OCI-LY1 (cell line): Measurements from ENCODE around the gene KBTBD12.

Source experiments
- H2AFZ ChIP-seq: fragments of 200-600 bp; sonication (generic), shearing (Covaris generic); 2 replicates; pipeline ENCODE4 v1.6.0; 2014; ENCODE audit warnings: antibody characterized with exemption, mild to moderate bottlenecking, low read length
- H3F3A ChIP-seq: fragments of 200-600 bp; sonication (generic), shearing (Covaris generic); 2 replicates; pipeline ENCODE4 v1.6.0; 2014; ENCODE audit warnings: mild to moderate bottlenecking, antibody characterized with exemption, low read length, moderate library complexity; ENCODE audit not compliant: insufficient read depth
- H3K27ac ChIP-seq: fragments of 200-600 bp; sonication (generic); 2 replicates; pipeline ENCODE4 v1.5.1; 2014; ENCODE audit warnings: low read length, mixed run types, mild to moderate bottlenecking, low read depth; ENCODE audit not compliant: poor library complexity, severe bottlenecking
- H3K27me3 ChIP-seq: fragments of 200-600 bp; sonication (generic); 2 replicates; pipeline ENCODE4 v1.6.0; 2014; ENCODE audit warnings: antibody characterized with exemption, mild to moderate bottlenecking, low read length, moderate library complexity; ENCODE audit not compliant: insufficient read depth
- H3K36me3 ChIP-seq: fragments of 200-600 bp; sonication (generic); 2 replicates; pipeline ENCODE4 v1.6.1; 2014; ENCODE audit warnings: mild to moderate bottlenecking, antibody characterized with exemption, low read length, moderate library complexity, mixed read lengths; ENCODE audit not compliant: insufficient read depth
- H3K4me1 ChIP-seq: fragments of 200-600 bp; sonication (generic); 2 replicates; pipeline ENCODE4 v1.5.1; 2014; ENCODE audit warnings: mild to moderate bottlenecking, low read length, moderate library complexity; ENCODE audit not compliant: insufficient read depth, severe bottlenecking
- H3K4me2 ChIP-seq: fragments of 200-600 bp; sonication (generic), shearing (Covaris generic); 2 replicates; pipeline ENCODE4 v1.6.1; 2014; ENCODE audit warnings: low read length
- H3K4me3 ChIP-seq: fragments of 200-600 bp; sonication (generic); 2 replicates; pipeline ENCODE4 v1.5.1; 2014; ENCODE audit warnings: low read length, low read depth, mild to moderate bottlenecking, mixed read lengths; ENCODE audit not compliant: poor library complexity, severe bottlenecking
- H3K79me2 ChIP-seq: fragments of 200-600 bp; shearing (Covaris generic); 2 replicates; pipeline ENCODE4 v1.6.1; 2016; ENCODE audit warnings: mixed run types, low read length, mixed read lengths; ENCODE audit not compliant: insufficient read depth
- H3K9ac ChIP-seq: fragments of 200-600 bp; sonication (generic), shearing (Covaris generic); 2 replicates; pipeline ENCODE4 v1.6.1; 2014; ENCODE audit warnings: mild to moderate bottlenecking, low read length, mixed read lengths
- H3K9me2 ChIP-seq: fragments of 200-600 bp; sonication (generic), shearing (Covaris generic); 2 replicates; pipeline ENCODE4 v1.6.1; 2014; ENCODE audit warnings: low read depth, mild to moderate bottlenecking, low read length, mixed read lengths
- H3K9me3 ChIP-seq: fragments of 200-600 bp; shearing (Covaris generic); 2 replicates; pipeline ENCODE4 v1.6.1; 2014; ENCODE audit warnings: low read length, mixed read lengths
- H4K20me1 ChIP-seq: fragments of 200-600 bp; sonication (generic), shearing (Covaris generic); 2 replicates; pipeline ENCODE4 v1.6.0; 2016; ENCODE audit warnings: mild to moderate bottlenecking, low read length; ENCODE audit not compliant: insufficient read depth
- EZH2 ChIP-seq: fragments of 200-600 bp; sonication (generic), shearing (Covaris generic); IDR thresholded peaks from 2 replicates; pipeline ENCODE4 v1.8.0; 2017; ENCODE audit warnings: borderline replicate concordance, mixed run types, mild to moderate bottlenecking, antibody characterized with exemption, low read length, moderate library complexity, mixed read lengths
- TF ChIP-seq, protein P1 (sequence below): fragments of 200-600 bp; sonication (generic), shearing (Covaris generic); IDR thresholded peaks from 2 replicates; pipeline ENCODE4 v1.5.1; 2017; ENCODE audit warnings: mild to moderate bottlenecking, antibody characterized with exemption, low read length, moderate library complexity, mixed read lengths

KBTBD12 gene

DNA sequence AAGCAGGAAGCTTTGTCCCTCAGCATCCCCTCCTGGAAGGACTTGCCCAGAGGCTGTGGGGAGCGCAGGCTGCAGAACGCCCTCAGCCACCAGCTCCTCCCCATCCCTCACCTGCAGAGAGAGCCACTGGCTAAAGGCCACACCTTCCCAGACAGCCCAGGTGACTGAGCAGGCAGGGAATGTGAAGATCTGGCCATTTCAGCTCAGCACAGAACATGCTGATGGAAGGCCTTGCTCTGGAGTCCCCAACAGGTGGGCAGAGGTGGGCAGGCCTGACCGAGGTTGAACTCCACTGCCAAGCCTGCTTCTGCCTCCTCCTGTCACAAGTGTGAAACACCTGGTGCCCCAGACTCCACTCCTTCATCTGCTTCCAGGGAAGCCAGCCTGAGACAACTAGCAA, 86.5 kb downstream of the KBTBD12 start:
- no peaks in the 10 kb centered on the region; the same call in 1 of the 2 replicates for H3K27me3 ChIP-seq
- TF ChIP-seq, protein P1, sequence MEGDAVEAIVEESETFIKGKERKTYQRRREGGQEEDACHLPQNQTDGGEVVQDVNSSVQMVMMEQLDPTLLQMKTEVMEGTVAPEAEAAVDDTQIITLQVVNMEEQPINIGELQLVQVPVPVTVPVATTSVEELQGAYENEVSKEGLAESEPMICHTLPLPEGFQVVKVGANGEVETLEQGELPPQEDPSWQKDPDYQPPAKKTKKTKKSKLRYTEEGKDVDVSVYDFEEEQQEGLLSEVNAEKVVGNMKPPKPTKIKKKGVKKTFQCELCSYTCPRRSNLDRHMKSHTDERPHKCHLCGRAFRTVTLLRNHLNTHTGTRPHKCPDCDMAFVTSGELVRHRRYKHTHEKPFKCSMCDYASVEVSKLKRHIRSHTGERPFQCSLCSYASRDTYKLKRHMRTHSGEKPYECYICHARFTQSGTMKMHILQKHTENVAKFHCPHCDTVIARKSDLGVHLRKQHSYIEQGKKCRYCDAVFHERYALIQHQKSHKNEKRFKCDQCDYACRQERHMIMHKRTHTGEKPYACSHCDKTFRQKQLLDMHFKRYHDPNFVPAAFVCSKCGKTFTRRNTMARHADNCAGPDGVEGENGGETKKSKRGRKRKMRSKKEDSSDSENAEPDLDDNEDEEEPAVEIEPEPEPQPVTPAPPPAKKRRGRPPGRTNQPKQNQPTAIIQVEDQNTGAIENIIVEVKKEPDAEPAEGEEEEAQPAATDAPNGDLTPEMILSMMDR: no peak
- TF ChIP-seq EZH2: no peak
- H3F3A ChIP-seq: no peaks in the 10 kb centered on the region
- H3K9me3 ChIP-seq: no peaks in the 10 kb centered on the region
- H3K4me2 ChIP-seq: no peak overlapping the region
- H2AFZ ChIP-seq: no peak overlapping the region
- no peaks in the 10 kb centered on the region for H3K9me2 ChIP-seq
- no peak overlapping the region for H3K9ac ChIP-seq
- no peak overlapping the region for H3K4me3 ChIP-seq
- H3K4me1 ChIP-seq: no peaks in the 10 kb centered on the region
- H3K79me2 ChIP-seq: no peaks in the 10 kb centered on the region
- no peaks in the 10 kb centered on the region for H4K20me1 ChIP-seq
- H3K36me3 ChIP-seq: no peaks in the 10 kb centered on the region
- no peak overlapping the region for H3K27ac ChIP-seq

DNA sequence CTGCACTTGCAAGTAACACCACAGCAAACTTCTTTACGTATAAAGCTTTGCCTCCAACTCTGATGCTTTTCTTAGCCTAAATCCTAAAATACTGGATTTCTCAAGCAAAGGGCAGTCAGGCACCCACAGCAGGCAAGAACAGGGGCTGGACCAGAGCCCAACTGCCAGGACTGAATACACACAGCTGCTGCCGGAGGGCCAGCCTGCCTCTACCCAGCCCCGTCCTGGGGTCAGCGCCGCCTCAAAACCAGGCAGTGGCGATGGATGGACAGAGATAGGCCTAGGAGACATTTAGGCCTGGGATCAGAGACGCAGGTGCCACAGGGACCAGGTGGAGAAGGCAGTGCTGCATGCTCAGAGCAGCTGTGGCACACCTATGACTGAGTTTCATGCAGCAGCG, 89.6 kb downstream of the KBTBD12 start:
- H3K79me2 ChIP-seq: no peaks in the 10 kb centered on the region
- no peaks in the 10 kb centered on the region for H4K20me1 ChIP-seq
- H2AFZ ChIP-seq: no peak overlapping the region
- H3K27me3 ChIP-seq: no peaks in the 10 kb centered on the region; the same call in 1 of the 2 replicates
- no peaks in the 10 kb centered on the region for H3K36me3 ChIP-seq
- no peak overlapping the region for H3K9ac ChIP-seq
- H3K4me2 ChIP-seq: no peak overlapping the region
- no peak overlapping the region for H3K27ac ChIP-seq
- no peaks in the 10 kb centered on the region for H3K9me3 ChIP-seq
- no peak for TF ChIP-seq EZH2
- TF ChIP-seq, protein P1: no peak
- H3K9me2 ChIP-seq: no peaks in the 10 kb centered on the region
- H3K4me1 ChIP-seq: no peaks in the 10 kb centered on the region
- no peaks in the 10 kb centered on the region for H3F3A ChIP-seq
- no peak overlapping the region for H3K4me3 ChIP-seq

DNA sequence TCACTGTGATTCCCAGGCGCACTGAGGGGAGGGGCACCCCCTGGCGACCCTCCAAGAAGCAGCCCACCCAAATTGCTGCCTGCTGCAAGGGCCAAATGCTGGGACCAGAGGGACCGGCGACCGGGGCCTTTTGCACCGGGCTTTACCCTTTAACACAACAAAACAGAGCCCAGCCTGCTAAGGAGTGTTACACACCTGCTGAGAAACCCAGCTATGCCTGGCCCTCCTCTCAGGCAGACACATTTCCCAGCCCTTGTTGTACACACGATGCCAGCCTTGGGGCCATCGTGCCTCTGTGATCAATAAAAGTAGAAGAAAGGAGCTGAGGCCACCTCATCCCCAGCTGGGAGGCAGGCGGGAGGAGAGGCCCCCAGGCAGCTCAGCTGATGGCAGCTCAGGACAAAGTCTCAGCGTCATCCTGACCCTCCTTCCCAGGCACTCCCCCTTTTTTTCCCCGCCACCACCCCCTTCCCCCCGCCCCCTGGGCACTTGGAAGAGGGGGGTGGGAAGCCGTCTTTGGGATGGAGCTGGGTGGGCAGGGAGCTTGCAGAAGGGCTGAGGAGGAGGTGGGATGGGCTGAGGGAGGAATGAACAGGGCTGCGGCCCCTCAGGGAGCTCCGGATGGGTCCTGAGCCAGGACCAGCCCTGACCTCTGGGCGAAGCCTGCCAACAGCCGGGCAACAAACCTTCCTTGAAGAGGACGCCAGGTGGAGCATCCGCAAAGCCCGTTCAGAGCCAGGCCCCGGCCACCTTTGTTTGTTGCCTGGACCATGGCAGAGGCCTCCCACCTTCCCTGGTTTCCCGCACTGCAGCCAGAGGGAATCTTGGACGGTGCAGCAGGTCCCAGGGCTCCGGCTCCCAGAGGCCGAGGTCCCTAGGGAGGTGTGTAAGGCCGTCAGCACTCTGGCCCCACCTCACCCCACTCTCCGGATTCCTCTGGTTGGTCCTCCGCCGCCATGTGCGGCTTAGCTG, 91.3 kb downstream of the KBTBD12 start:
- no peaks in the 10 kb centered on the region for H3K36me3 ChIP-seq
- no peaks in the 10 kb centered on the region for H4K20me1 ChIP-seq
- H3K4me1 ChIP-seq: no peaks in the 10 kb centered on the region
- no peak overlapping the region for H2AFZ ChIP-seq
- H3K9me3 ChIP-seq: no peaks in the 10 kb centered on the region
- H3K79me2 ChIP-seq: no peaks in the 10 kb centered on the region
- no peak overlapping the region for H3K4me3 ChIP-seq
- H3K9me2 ChIP-seq: no peaks in the 10 kb centered on the region
- TF ChIP-seq EZH2: no peak
- TF ChIP-seq, protein P1: no peak
- H3K4me2 ChIP-seq: no peak overlapping the region
- no peaks in the 10 kb centered on the region for H3F3A ChIP-seq
- H3K27ac ChIP-seq: no peak overlapping the region
- H3K27me3 ChIP-seq: no peaks in the 10 kb centered on the region
- no peak overlapping the region for H3K9ac ChIP-seq
